B cell (primary cell): Measurements from ENCODE around the gene MELK. TPM values are rescaled to one million over a fixed set of nuclear protein-coding genes. Genes with fewer than 3 reads are reported as not detected.
"Not testable (repeated sequence)": the region's sequence is repeated elsewhere in the genome, so short reads cannot be mapped to it uniquely, and the experiment has no call there.

ENCODE experiments used
- ATAC-seq: fragments of 200-7000 bp; cut with Tn5 transposase; one replicate; pipeline ENCODE4 v1.10.0; 2021; ENCODE audit warnings: low read depth, mild to moderate bottlenecking, moderate number of reproducible peaks, moderate library complexity
- CTCF ChIA-PET: fragments of 350-600 bp; sonication (Branson Sonifier 250); formaldehyde crosslinking; loops from one replicate; lab custom pipeline; 2021; ENCODE audit warnings: antibody characterized with exemption, inconsistent platforms; lab: Charles Lee
- POLR2A ChIA-PET: fragments of 350-600 bp; sonication (Branson Sonifier 250); formaldehyde crosslinking; loops from one replicate; lab custom pipeline; 2021; ENCODE audit warnings: antibody characterized with exemption; lab: Charles Lee
- DNase-seq: peaks from one replicate; pipeline ENCODE4 v3.0.0; 2013
- H2AFZ ChIP-seq: 2 replicates; pipeline ENCODE4 v1.6.1; 2012; ENCODE audit warnings: mild to moderate bottlenecking, low read depth, low read length; ENCODE audit not compliant: insufficient read depth, poor library complexity, severe bottlenecking
- H3K27ac ChIP-seq, 2 donors: 1 replicate in 1 of 2; 2 replicates in 1 of 2; pipeline ENCODE4 v1.5.1; 2012 to 2013; ENCODE audit warnings: low read length in 2 of 2, mild to moderate bottlenecking in 2 of 2, moderate library complexity in 1 of 2
- H3K27me3 ChIP-seq, 4 experiments: fragments of 200-600 bp in 1 of 4; sonication (generic) in 1 of 4; replicated peaks in 1 of 4; 1 replicate in 2 of 4; 2 replicates in 2 of 4; pipeline versions ENCODE4 v1.6.1 to v1.7.0; 2013 to 2016; ENCODE audit warnings: low read length in 3 of 4, mild to moderate bottlenecking in 2 of 4, mixed read lengths in 1 of 4, moderate library complexity in 1 of 4; ENCODE audit not compliant: insufficient read depth in 4 of 4, control insufficient read depth in 3 of 4; ENCODE audit errors: control extremely low read depth in 1 of 4
- H3K36me3 ChIP-seq, 2 experiments: replicated peaks in 1 of 2; 1 replicate in 1 of 2; 2 replicates in 1 of 2; pipeline versions ENCODE4 v1.6.1 to v1.7.1; 2013; ENCODE audit warnings: low read length in 1 of 2; ENCODE audit not compliant: insufficient read depth in 2 of 2, control insufficient read depth in 1 of 2; ENCODE audit errors: control extremely low read depth in 1 of 2, extremely low read depth in 1 of 2
- H3K4me1 ChIP-seq, 2 donors: fragments of 200-600 bp in 1 of 2; sonication (generic) in 1 of 2; 1 replicate in 1 of 2; 2 replicates in 1 of 2; pipeline versions ENCODE4 v1.5.1 to v1.6.1; 2013 to 2017; ENCODE audit warnings: low read length in 2 of 2; ENCODE audit not compliant: control insufficient read depth in 2 of 2, insufficient read depth in 2 of 2
- H3K4me2 ChIP-seq: replicated peaks from 2 replicates; pipeline ENCODE3; 2012; ENCODE audit warnings: mild to moderate bottlenecking, low read depth, low read length; ENCODE audit not compliant: poor library complexity, severe bottlenecking
- H3K4me3 ChIP-seq, 5 experiments: fragments of 200-600 bp in 1 of 5; sonication (generic) in 1 of 5; 1 replicate in 3 of 5; 2 replicates in 2 of 5; pipeline versions ENCODE4 v1.5.1 to v1.7.0; 2011 to 2016; ENCODE audit warnings: low read length in 4 of 5, mild to moderate bottlenecking in 4 of 5, low read depth in 2 of 5, control low read depth in 1 of 5, moderate library complexity in 1 of 5; ENCODE audit not compliant: insufficient read depth in 1 of 5; ENCODE audit errors: control extremely low read depth in 1 of 5, extremely low read depth in 1 of 5
- H3K79me2 ChIP-seq: fragments of 200-600 bp; sonication (generic); one replicate; pipeline ENCODE4 v1.6.0; 2016; ENCODE audit warnings: low read length; ENCODE audit not compliant: control insufficient read depth, insufficient read depth
- H3K9ac ChIP-seq: fragments of 200-600 bp; sonication (generic); 2 replicates; pipeline ENCODE4 v1.6.1; 2017; ENCODE audit warnings: mild to moderate bottlenecking, low read length, moderate library complexity
- H3K9me3 ChIP-seq, 3 donors: one replicate each; pipeline versions ENCODE4 v1.6.1 to v1.7.1; 2013; ENCODE audit warnings: low read length in 2 of 3; ENCODE audit not compliant: control insufficient read depth in 2 of 3, insufficient read depth in 1 of 3; ENCODE audit errors: control extremely low read depth in 1 of 3
- H4K20me1 ChIP-seq: 2 replicates; pipeline ENCODE4 v1.6.0; 2012; ENCODE audit warnings: mild to moderate bottlenecking, low read length; ENCODE audit not compliant: insufficient read depth, control insufficient read depth, poor library complexity, severe bottlenecking
- H3K27ac Mint-ChIP-seq: one replicate; pipeline ENCODE4 v1.8.0; 2021; ENCODE audit warnings: mixed read lengths
- H3K27me3 Mint-ChIP-seq: one replicate; pipeline ENCODE4 v1.8.0; 2021; ENCODE audit warnings: mixed read lengths
- H3K4me1 Mint-ChIP-seq: one replicate; pipeline ENCODE4 v1.8.0; 2021; ENCODE audit warnings: mixed read lengths
- H3K4me3 Mint-ChIP-seq: one replicate; pipeline ENCODE4 v1.8.0; 2021; ENCODE audit warnings: mixed read lengths
- H3K9me3 Mint-ChIP-seq: one replicate; pipeline ENCODE4 v1.8.0; 2022; ENCODE audit warnings: mixed read lengths; ENCODE audit not compliant: insufficient read depth
- EZH2 ChIP-seq: IDR thresholded peaks from 2 replicates; pipeline ENCODE4 v1.6.1; 2012; ENCODE audit warnings: borderline replicate concordance, low read depth, mild to moderate bottlenecking, moderate library complexity, low read length; ENCODE audit not compliant: insufficient read depth, poor library complexity, severe bottlenecking
- WGBS: methylation state at CpG from one replicate; pipeline ENCODE4 v1.1.5; 2013; ENCODE audit warnings: missing lambda C conversion rate; ENCODE audit not compliant: insufficient coverage; 5-methylcytosine and 5-hydroxymethylcytosine counted together
- intact Hi-C: fragments of 100-400 bp; cut with micrococcal nuclease; formaldehyde crosslinking; loops from one replicate; pipeline ENCODE4 v1.10.0; 2022
- polyA plus RNA-seq: library from polyadenylated mRNA; depleted of rRNA; stranded (reverse); fragments of >200 nt; gene quantifications from 2 replicates; pipeline ENCODE4 v1.2.3, GENCODE V29; 2012
- total RNA-seq, 2 donors: library from RNA; stranded (reverse); fragments of 120-200 nt in 1 of 2; gene quantifications; 1 replicate in 1 of 2; 2 replicates in 1 of 2; pipeline versions ENCODE4 v1.2.3 to v1.2.4, GENCODE V29; 2013 to 2022
- TF ChIP-seq, protein P1 (sequence below): fragments of 200-600 bp; IDR thresholded peaks from one replicate; pipeline ENCODE4 v1.8.0; 2022; ENCODE audit warnings: antibody characterized with exemption, mild to moderate bottlenecking

The MELK gene
- total and polyA plus RNA-seq, 2 donors (not counting 1 experiment from before 2014, with no cell fraction given) = 0.17 to 0.18 TPM

GRCh38 chr9:36532353-36532752 lies 40.3 kb upstream of the MELK start:
- CTCF ChIA-PET = no interaction called here
- H3K4me3 ChIP-seq = no peak overlapping the region
- no peaks in the 10 kb centered on the region for H3K4me1 ChIP-seq
- intact Hi-C loops = no loop called here
- ATAC-seq (no peak), DNase-seq (no peak)
- H3K9me3 Mint-ChIP-seq = no peaks in the 10 kb centered on the region
- H3K9me3 ChIP-seq = peaks cover 0 to 5% (median 0%) of the 10 kb centered on the region in 3 donors
- no peak overlapping the region for H3K9ac ChIP-seq
- H3K4me3 Mint-ChIP-seq = no peak overlapping the region
- POLR2A ChIA-PET = no interaction called here
- no peak overlapping the region for H3K4me2 ChIP-seq
- no peak for TF ChIP-seq EZH2
- TF ChIP-seq, protein P1, sequence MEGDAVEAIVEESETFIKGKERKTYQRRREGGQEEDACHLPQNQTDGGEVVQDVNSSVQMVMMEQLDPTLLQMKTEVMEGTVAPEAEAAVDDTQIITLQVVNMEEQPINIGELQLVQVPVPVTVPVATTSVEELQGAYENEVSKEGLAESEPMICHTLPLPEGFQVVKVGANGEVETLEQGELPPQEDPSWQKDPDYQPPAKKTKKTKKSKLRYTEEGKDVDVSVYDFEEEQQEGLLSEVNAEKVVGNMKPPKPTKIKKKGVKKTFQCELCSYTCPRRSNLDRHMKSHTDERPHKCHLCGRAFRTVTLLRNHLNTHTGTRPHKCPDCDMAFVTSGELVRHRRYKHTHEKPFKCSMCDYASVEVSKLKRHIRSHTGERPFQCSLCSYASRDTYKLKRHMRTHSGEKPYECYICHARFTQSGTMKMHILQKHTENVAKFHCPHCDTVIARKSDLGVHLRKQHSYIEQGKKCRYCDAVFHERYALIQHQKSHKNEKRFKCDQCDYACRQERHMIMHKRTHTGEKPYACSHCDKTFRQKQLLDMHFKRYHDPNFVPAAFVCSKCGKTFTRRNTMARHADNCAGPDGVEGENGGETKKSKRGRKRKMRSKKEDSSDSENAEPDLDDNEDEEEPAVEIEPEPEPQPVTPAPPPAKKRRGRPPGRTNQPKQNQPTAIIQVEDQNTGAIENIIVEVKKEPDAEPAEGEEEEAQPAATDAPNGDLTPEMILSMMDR = no peak
- no peak overlapping the region for H3K27ac ChIP-seq
- H3K27ac Mint-ChIP-seq = no peak overlapping the region
- H4K20me1 ChIP-seq = no peaks in the 10 kb centered on the region
- H3K36me3 ChIP-seq = no peaks in the 10 kb centered on the region
- WGBS = 82% methylated on average over 1 of the region's 3 CpGs
- no peaks in the 10 kb centered on the region for H3K27me3 ChIP-seq
- no peaks in the 10 kb centered on the region for H3K79me2 ChIP-seq
- peaks cover 7% of the 10 kb centered on the region for H3K27me3 Mint-ChIP-seq
- no peaks in the 10 kb centered on the region for H3K4me1 Mint-ChIP-seq
- H2AFZ ChIP-seq = no peak overlapping the region

- POLR2A ChIA-PET, H3K27ac Mint-ChIP-seq, H3K4me2 ChIP-seq, H3K36me3 ChIP-seq, H3K27me3 ChIP-seq, H4K20me1 ChIP-seq, H3K27ac ChIP-seq, intact Hi-C loops, H3K27me3 Mint-ChIP-seq, H3K4me3 ChIP-seq, H3K4me1 Mint-ChIP-seq, H3K9ac ChIP-seq, H3K9me3 Mint-ChIP-seq, H3K4me3 Mint-ChIP-seq, H3K79me2 ChIP-seq, H2AFZ ChIP-seq, H3K4me1 ChIP-seq, DNase-seq, H3K9me3 ChIP-seq, ATAC-seq: not testable (repeated sequence)
- CTCF ChIA-PET = interaction anchor here (0.6 kb wide), 1 partner anchor 11 kb away, joined by 4 read pairs; no protein-coding TSS in a partner anchor
- 71% methylated on average over 1 of the region's 6 CpGs for WGBS
Observed at GRCh38 chr9:36533726-36534125, 39.0 kb upstream of the MELK start.
